SH-SY5Y (cell line): ENCODE measurements around the gene IKZF1.

Experiments used
- GATA2 ChIP-seq: IDR thresholded peaks from 2 replicates; pipeline ENCODE4 v1.6.1; 2011; ENCODE audit warnings: mild to moderate bottlenecking, low read depth, low read length
- GATA3 ChIP-seq: IDR thresholded peaks from 2 replicates; pipeline ENCODE4 v1.6.1; 2011; ENCODE audit warnings: low read depth, mild to moderate bottlenecking, low read length, moderate library complexity

DNA sequence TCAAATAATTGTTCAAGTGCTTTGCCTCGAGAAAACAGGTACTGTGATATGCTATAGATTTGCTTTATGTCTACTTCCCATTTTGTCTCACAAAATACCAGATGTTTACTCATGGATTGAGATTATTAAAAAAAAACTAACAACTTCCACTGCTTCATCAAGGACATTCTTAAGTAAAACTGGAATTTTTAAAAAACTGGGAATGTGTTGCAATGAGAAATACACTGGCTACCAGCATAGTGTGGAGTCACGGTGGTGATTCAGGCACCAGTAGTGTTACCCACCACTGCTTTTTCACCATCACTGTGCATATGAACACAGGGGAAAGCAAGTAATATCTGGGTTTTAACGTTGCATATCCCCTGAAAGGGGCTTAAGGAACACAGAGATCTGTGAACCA lies 124.4 kb downstream of the IKZF1 start:
- TF ChIP-seq GATA2 (no peak), GATA3 (no peak)
